DOHH2 (cell line): ENCODE data around the gene EGFL8.

ENCODE experiments used
- CTCF ChIP-seq: fragments of 200-600 bp; sonication (generic); IDR thresholded peaks from one replicate; pipeline ENCODE4 v1.5.1; 2014; ENCODE audit warnings: antibody characterized with exemption, mild to moderate bottlenecking, low read depth, low read length; ENCODE audit not compliant: poor library complexity, severe bottlenecking
- EZH2phosphoT487 ChIP-seq: fragments of 200-600 bp; sonication (generic); IDR thresholded peaks from 2 replicates; pipeline ENCODE4 v1.6.1; 2017; ENCODE audit warnings: borderline replicate concordance, mild to moderate bottlenecking, antibody characterized with exemption, low read length, moderate library complexity, mixed read lengths

- TF ChIP-seq CTCF (peak; percentile 26), EZH2phosphoT487 (no peak)
Observed at GRCh38 chr6:32166411-32167061, 2.1 kb downstream of the EGFL8 start.
